K562 (cell line): Measurements from ENCODE around the gene CCDC187. TPM values are rescaled to one million over a fixed set of nuclear protein-coding genes. Genes with fewer than 3 reads are reported as not detected.

ENCODE experiments used
- CAMTA2 ChIP-seq: fragments of 250-450 bp; sonication (Bioruptor Pico); conservative IDR thresholded peaks from 2 replicates; pipeline ENCODE4 v1.5.1; 2022
- CBX1 ChIP-seq: sonication (generic); IDR thresholded peaks from 2 replicates; pipeline ENCODE4 v1.6.1; 2016; ENCODE audit warnings: antibody characterized with exemption, low read depth, mild to moderate bottlenecking
- CTCFL ChIP-seq: IDR thresholded peaks from 2 replicates; pipeline ENCODE4 v1.6.1; 2011; ENCODE audit warnings: borderline replicate concordance, low read depth, mild to moderate bottlenecking, moderate library complexity, low read length; ENCODE audit not compliant: insufficient read depth, poor library complexity, severe bottlenecking
- DPF2 ChIP-seq: fragments of 450-650 bp; IDR thresholded peaks from 2 replicates; pipeline ENCODE4 v1.6.1; 2016
- ELF4 ChIP-seq: fragments of 450-650 bp; formaldehyde crosslinking; IDR thresholded peaks from 2 replicates; pipeline ENCODE4 v1.4.0; 2022; ENCODE audit warnings: missing genetic modification characterization
- EP400 ChIP-seq: fragments of 450-650 bp; IDR thresholded peaks from 2 replicates; pipeline ENCODE4 v1.6.1; 2017; ENCODE audit warnings: antibody characterized with exemption, mild to moderate bottlenecking, moderate library complexity
- FOS ChIP-seq: IDR thresholded peaks from 3 replicates; pipeline ENCODE4 v1.6.1; 2011; ENCODE audit not compliant: insufficient read length; ENCODE audit errors: extremely low read depth
- FOSL1 ChIP-seq: fragments of 200-800 bp; sonication (Bioruptor generic); conservative IDR thresholded peaks from 2 replicates; pipeline ENCODE4 v1.6.1; 2016; ENCODE audit warnings: missing genetic modification characterization, missing compliant biosample characterization
- JUND ChIP-seq, 2 experiments: IDR thresholded peaks; 2 replicates in 1 of 2; 3 replicates in 1 of 2; pipeline ENCODE4 v1.6.1; 2011; ENCODE audit warnings: borderline replicate concordance in 2 of 2, low read depth in 2 of 2, low read length in 2 of 2, improper control_type of control experiment in 1 of 2, missing biosample characterization in 1 of 2, missing genetic modification characterization in 1 of 2, missing genetic modification reagents in 1 of 2
- L3MBTL2 ChIP-seq: fragments of 450-650 bp; IDR thresholded peaks from 2 replicates; pipeline ENCODE4 v1.6.1; 2016; ENCODE audit warnings: mild to moderate bottlenecking, moderate library complexity
- LEF1 ChIP-seq: fragments of 450-650 bp; IDR thresholded peaks from 2 replicates; pipeline ENCODE4 v1.6.1; 2016; ENCODE audit warnings: mild to moderate bottlenecking
- NFIX ChIP-seq: fragments of 250-450 bp; sonication (Bioruptor Pico); IDR thresholded peaks from 2 replicates; pipeline ENCODE4 v1.4.0; 2020; ENCODE audit warnings: low read depth, mild to moderate bottlenecking, moderate library complexity
- NKRF ChIP-seq: fragments of 450-650 bp; IDR thresholded peaks from 2 replicates; pipeline ENCODE4 v1.6.1; 2016; ENCODE audit warnings: borderline replicate concordance
- POLR2B ChIP-seq: fragments of 450-650 bp; IDR thresholded peaks from 2 replicates; pipeline ENCODE4 v1.6.1; 2018; ENCODE audit warnings: low read depth; ENCODE audit not compliant: partially characterized antibody
- POLR2G ChIP-seq: fragments of 200-400 bp; formaldehyde crosslinking; IDR thresholded peaks from 2 replicates; pipeline ENCODE4 v1.6.1; 2017; ENCODE audit warnings: low read depth, mild to moderate bottlenecking, antibody characterized with exemption, low read length, moderate library complexity
- RFX7 ChIP-seq: fragments of 250-450 bp; sonication (Bioruptor Pico); IDR thresholded peaks from 2 replicates; pipeline ENCODE4 v1.5.1; 2021; ENCODE audit warnings: mild to moderate bottlenecking
- SMARCC2 ChIP-seq: fragments of 450-650 bp; IDR thresholded peaks from 2 replicates; pipeline ENCODE4 v1.6.1; 2017; ENCODE audit warnings: antibody characterized with exemption, moderate library complexity, mild to moderate bottlenecking, low read depth
- YBX1 ChIP-seq: fragments of 450-650 bp; IDR thresholded peaks from 2 replicates; pipeline ENCODE4 v1.7.1; 2016; ENCODE audit warnings: mild to moderate bottlenecking
- ZBTB7A ChIP-seq: IDR thresholded peaks from 2 replicates; pipeline ENCODE4 v1.6.1; 2011; ENCODE audit warnings: low read depth, mild to moderate bottlenecking, low read length, moderate library complexity, borderline replicate concordance; ENCODE audit not compliant: control insufficient read depth
- ZFP36 ChIP-seq: fragments of 150-350 bp; IDR thresholded peaks from 2 replicates; pipeline ENCODE4 v1.6.1; 2018; ENCODE audit warnings: low read length, low read depth; ENCODE audit not compliant: partially characterized antibody
- ZNF133 ChIP-seq: fragments of 250-450 bp; sonication (Bioruptor Pico); IDR thresholded peaks from 2 replicates; pipeline ENCODE4 v1.4.0; 2020; ENCODE audit warnings: mild to moderate bottlenecking
- ZNF354B ChIP-seq: fragments of 250-450 bp; sonication (Bioruptor Pico); IDR thresholded peaks from 2 replicates; pipeline ENCODE4 v1.4.0; 2020
- ZNF780A ChIP-seq: fragments of 250-450 bp; sonication (Bioruptor Pico); IDR thresholded peaks from 2 replicates; pipeline ENCODE4 v1.5.0; 2021; ENCODE audit warnings: mild to moderate bottlenecking
- polyA plus RNA-seq, 8 experiments: library from polyadenylated mRNA; depleted of rRNA in 4 of 8; stranded (reverse) in 5 of 8; unstranded in 3 of 8; fragments of >200 nt; fragmentation: Nextera tagmentation in 2 of 8; fragmentation: Illumina TruSeq in 1 of 8; extraction: Ambion mirVana in 2 of 8; extraction: Trizol in 1 of 8; gene quantifications; 2 replicates each; pipeline versions ENCODE4 v1.2.1 to v1.2.3, GENCODE V29; 2011 to 2014; ENCODE audit warnings: inconsistent platforms in 1 of 8, missing spikeins in 1 of 8
- total RNA-seq, 7 experiments: library from RNA; depleted of rRNA in 6 of 7; stranded (reverse); fragments of >200 nt in 6 of 7; fragmentation: Illumina TruSeq in 2 of 7; extraction: Trizol in 2 of 7; gene quantifications; 2 replicates each; pipeline versions ENCODE4 v1.2.1 to v1.2.3, GENCODE V29; 2011 to 2021; ENCODE audit warnings: low replicate concordance in 1 of 7
- TF ChIP-seq, protein P1 (sequence below): fragments of 250-450 bp; sonication (Bioruptor Pico); IDR thresholded peaks from 2 replicates; pipeline ENCODE4 v1.5.0; 2022; ENCODE audit warnings: mild to moderate bottlenecking

CCDC187 gene
- total and polyA plus RNA-seq, 9 of the 15 experiments (the other 6 are each of a cell fraction or from before 2014, with no cell fraction given) = not detected

DNA sequence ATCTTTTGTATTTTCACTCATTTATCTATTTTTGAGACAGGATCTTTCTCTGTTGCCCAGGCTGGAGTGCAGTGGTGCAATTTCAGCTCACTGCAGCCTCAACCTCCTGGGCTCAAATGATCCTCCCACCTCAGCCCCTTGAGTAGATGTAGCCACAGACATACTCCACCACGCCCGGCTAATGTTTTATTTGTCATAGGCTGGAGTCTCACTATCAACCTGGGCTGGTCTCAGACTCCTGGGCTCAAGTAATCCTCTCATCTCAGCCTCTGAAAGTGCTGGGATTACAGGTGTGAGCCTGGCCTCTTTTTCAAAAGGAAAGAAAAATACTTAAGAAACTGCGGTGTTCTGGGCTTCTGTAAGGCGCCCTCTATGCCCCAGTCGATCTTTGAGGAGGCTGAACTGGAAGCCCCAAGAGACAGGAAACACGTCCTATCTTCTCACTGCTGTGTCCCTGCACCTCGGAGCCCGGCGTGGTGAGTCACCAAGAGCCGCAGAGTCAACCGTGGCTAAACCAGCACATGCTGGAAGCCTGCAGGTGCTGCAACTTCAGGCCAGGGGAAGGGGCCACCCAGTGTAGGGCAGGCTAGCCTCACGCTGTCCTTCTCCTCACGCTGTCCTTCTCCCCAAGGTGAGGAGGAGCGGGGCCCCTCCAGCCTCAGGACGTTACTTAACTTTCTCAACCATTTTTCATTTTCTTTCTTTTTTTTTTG is 83.7 kb downstream of the CCDC187 start (continued):
- TF ChIP-seq SMARCC2 (0 out of 2 replicates have a peak, but pooled peaks have one; percentile 37), YBX1 (no peak), JUND (IDR thresholded peaks at IDR 0.05; ENCODE audit: borderline replicate concordance, low read depth, low read length) (peak; percentile 97), JUND (tag; IDR thresholded peaks at IDR 0.05; ENCODE audit: borderline replicate concordance, low read depth, low read length) (peak; percentile 89; the same call in 2 of the 3 replicates), ZNF133 (no peak), FOSL1 (peak; percentile 95), LEF1 (peak; percentile 46; the same call in 1 of the 2 replicates), DPF2 (peak; percentile 80), POLR2B (no peak), NFIX (no peak), CBX1 (no peak), ZNF354B (CRISPR knock-in tag) (no peak), FOS (peak; percentile 24), L3MBTL2 (peak; percentile 92), EP400 (0 out of 2 replicates have a peak, but pooled peaks have one; percentile 17), ZNF780A (CRISPR knock-in tag) (no peak), ELF4 (no peak), ZBTB7A (0 out of 2 replicates have a peak, but pooled peaks have one; percentile 17), CTCFL (no peak), NKRF (no peak; the same call in 1 of the 2 replicates), RFX7 (CRISPR knock-in tag) (no peak), POLR2G (no peak), CAMTA2 (CRISPR knock-in tag) (no peak), ZFP36 (peak; percentile 33)
- TF ChIP-seq, protein P1, sequence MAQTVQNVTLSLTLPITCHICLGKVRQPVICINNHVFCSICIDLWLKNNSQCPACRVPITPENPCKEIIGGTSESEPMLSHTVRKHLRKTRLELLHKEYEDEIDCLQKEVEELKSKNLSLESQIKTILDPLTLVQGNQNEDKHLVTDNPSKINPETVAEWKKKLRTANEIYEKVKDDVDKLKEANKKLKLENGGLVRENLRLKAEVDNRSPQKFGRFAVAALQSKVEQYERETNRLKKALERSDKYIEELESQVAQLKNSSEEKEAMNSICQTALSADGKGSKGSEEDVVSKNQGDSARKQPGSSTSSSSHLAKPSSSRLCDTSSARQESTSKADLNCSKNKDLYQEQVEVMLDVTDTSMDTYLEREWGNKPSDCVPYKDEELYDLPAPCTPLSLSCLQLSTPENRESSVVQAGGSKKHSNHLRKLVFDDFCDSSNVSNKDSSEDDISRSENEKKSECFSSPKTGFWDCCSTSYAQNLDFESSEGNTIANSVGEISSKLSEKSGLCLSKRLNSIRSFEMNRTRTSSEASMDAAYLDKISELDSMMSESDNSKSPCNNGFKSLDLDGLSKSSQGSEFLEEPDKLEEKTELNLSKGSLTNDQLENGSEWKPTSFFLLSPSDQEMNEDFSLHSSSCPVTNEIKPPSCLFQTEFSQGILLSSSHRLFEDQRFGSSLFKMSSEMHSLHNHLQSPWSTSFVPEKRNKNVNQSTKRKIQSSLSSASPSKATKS (CRISPR knock-in tag) = no peak
